Anterior cingulate cortex (tissue), 58 donors: ENCODE data around the gene PCSK2.

Experiments
- DNase-seq, 58 donors: peaks; one replicate each; lab custom pipeline; 2025; lab: John Stamatoyannopoulos, UW

The PCSK2 gene

GRCh38 chr20:17326096-17326495 is 99.3 kb downstream of the PCSK2 start:
- DNase-seq = no peak

GRCh38 chr20:17327185-17328148 is 100.6 kb downstream of the PCSK2 start:
- peak in 13 of 58 donors; percentile 1 to 32 (median 11) for DNase-seq

DNA sequence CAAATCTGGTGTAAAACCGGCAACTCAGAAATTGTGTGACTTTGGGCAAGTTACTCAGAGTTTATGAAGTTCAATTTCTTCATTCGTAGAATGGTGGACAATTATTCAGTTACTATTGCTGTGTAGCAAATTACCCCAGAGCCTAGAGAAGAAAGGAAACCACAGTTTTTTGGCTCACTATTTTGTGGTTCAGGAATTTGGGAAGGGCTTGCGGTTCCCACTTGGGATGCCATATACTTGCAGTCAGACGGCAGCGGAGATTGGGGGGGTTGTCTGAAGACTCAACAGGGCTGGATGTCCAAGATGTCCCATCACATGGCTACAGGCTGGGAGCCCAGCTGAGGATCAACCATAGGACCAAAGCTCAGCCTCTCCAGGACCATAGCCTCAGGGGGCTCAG is 108.1 kb downstream of the PCSK2 start:
- DNase-seq = no peak

DNA sequence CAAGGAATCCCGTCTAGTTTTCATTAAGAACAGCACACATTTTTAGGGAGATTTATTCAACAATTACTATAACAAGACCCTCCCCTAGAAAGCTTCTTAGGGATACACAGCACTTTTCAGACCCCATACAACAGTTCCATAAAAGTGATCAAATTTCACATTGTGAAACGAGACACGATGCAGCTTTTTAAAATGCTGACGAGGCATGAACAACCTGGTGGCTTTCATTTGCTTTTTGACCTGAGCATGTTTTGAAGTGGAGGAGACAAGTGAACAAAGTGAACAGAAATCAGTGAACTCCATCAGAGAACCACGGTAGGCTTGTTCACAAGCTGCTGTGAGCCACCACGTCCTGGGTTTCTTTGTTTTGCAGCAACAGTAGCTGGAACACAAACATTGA is 112.2 kb downstream of the PCSK2 start:
- no peak for DNase-seq

DNA sequence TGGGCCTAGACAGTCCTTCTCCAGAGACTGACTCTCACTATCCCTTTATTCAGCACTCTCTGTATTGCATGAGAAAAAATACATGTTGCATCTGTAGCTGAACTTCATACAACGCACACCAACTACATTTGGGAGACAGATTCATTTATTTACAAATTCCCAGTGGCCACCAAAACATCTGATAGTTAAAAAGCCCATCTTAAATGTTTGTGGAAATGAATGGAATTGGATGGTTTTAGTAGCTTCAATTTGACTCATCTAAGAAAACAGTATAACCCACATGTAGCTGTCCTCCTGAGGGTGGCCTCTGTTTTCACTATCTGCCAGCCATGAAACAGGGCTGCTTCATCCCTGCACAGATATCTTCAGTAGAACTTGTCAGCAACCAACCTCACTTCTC is 116.3 kb downstream of the PCSK2 start:
- DNase-seq = no peak

DNA sequence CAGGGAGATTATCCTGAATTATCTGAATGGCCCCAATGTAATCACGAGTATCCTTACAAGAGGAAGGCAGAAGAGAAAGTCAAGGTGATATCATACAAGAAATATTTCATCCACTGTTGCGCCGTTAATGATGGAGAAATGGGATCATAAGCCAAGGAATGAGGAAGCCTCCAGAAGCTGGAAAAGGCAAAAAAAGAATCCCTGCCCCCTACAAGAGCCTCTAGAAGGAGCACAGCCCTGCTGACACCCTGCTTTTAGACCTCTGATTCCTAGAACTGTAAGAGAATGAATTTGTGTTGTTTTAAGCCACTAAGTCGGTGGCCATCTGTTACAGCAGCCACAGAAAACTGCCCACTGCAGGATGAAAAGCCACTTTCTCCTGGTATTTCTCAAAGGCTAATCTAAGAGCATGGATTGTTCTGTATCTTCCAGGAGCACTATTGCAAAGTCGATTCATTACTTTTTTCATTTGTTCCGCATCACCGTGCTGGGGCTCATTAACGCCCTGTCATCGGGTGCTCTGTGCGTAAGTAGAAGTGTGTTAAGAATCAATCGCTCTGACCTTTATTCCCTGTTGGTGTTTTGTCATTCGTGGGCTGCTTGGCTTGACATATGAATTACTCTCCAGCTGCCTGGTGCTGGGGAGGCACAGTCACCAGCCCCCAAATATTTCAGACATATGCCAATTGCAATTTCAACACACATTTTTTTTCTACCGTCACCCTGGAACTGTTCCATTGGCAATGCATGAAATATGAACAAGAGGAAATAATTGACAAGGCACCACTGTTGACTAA is 117.0 kb downstream of the PCSK2 start:
- peak in 1 of 58 donors; percentile 9 for DNase-seq

DNA sequence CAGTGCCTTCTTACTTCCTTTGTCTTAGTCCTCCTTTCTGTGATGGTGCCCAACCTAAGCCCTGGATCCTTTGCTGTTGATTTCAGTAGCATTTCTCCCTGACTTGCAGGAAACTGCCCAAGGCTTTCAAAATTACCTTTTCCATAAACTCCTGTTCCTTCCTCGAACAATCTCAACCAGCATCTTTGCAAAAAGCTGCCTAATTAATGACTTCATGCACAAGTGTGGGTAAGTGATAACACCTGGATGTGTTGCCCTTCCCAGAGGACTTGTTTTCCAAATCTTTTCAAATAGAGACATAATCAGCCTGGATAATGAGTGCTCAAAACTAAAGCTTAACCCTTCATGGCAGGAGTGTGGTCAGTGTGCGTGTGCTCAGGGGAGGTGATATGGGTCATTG is 118.0 kb downstream of the PCSK2 start:
- no peak for DNase-seq

GRCh38 chr20:17345321-17345720 is 118.5 kb downstream of the PCSK2 start:
- DNase-seq = no peak

- DNase-seq = no peak
Observed at GRCh38 chr20:17350321-17350720, 123.5 kb downstream of the PCSK2 start.

GRCh38 chr20:17357238-17357637 is 130.4 kb downstream of the PCSK2 start:
- no peak for DNase-seq

GRCh38 chr20:17358854-17359253 is 132.0 kb downstream of the PCSK2 start:
- no peak for DNase-seq

- DNase-seq = no peak
Observed at GRCh38 chr20:17364681-17365080, 137.8 kb downstream of the PCSK2 start.

DNA sequence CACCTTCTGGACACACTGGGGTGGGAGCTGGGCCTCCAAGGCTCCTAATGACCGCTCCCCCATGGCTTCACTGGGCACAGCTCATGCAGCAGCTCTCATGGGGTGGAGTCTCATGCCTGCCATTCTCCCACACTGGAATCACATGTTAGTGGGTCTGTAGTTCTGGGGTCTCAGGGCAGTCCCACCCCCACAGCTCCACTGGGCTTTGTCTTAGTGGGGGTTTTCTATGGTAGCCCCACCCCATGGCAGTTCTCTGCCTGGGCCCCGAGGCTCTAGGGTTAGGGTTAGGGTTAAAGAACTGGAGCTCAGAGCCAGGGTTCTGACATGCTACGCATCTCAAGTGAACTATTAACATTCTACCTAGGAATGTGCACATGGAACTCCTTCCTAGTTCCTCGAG is 139.0 kb downstream of the PCSK2 start:
- DNase-seq = no peak

- no peak for DNase-seq
Observed at GRCh38 chr20:17369506-17369905, 142.7 kb downstream of the PCSK2 start.

GRCh38 chr20:17372806-17373440 is 146.1 kb downstream of the PCSK2 start:
- no peak for DNase-seq

DNA sequence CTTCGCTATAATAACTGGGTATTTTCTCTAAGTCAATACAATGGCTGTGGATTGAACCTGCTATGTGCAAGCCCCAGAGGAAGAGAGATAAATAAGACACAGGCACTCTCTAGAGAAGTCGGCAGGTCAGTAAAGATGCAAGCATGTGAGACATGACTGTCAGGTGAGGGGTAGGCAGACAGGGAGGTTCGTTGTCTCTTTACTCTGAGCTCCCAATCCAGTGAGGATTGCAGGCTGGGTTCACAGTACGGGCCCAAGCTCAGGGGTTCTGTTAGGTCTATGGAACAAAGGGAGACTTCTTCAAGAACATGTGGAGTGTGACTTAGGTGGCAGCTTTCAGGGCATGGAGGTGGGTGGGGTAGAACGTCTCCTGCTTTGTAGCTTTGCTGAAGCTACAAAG is 147.2 kb downstream of the PCSK2 start:
- DNase-seq = no peak

- DNase-seq = no peak
Observed at GRCh38 chr20:17376031-17376430, 149.2 kb downstream of the PCSK2 start.

DNA sequence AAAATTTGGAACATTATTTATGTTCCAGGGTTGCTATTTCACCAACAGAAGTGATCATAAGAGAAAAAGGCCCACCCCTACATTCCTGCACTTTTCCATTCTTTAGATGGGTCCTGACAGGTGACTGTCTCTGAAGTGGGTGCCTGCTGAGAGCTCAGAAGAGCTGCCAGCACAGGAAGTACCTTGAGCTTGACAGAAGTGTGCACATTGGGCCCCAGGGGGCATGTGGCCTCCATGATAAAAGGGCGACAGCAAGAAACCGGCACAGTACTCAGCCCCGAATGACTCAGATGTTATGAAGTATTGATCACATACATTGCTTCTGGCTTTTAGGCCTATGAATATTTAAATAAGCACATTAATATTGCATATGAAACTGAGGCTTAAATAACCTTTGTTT is 150.4 kb downstream of the PCSK2 start:
- DNase-seq = no peak

DNA sequence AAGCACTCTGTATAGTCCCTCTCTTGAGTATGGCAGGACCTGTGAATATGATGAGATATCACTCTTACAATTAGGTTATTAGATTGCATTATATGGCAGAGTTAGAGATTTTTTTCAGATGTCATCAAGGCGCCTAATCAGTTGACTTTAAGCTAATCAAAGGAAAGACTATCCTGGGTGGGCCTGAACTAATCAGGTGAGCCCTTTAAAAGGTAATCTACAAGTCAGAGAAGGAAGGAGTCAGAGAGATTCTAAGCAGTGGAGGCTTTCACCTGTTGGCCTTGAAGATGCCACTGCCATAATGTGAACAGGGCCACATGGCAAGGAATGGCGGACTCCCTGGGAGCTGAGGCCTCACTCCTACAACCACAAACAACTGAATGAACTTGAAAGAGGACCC is 152.8 kb downstream of the PCSK2 start:
- no peak for DNase-seq

- DNase-seq = no peak
Observed at GRCh38 chr20:17380801-17381200, 154.0 kb downstream of the PCSK2 start.

GRCh38 chr20:17381724-17382123 is 154.9 kb downstream of the PCSK2 start:
- peak in 1 of 58 donors; percentile 13 for DNase-seq
